ENCODE data around the gene NKX2-2.

The NKX2-2 gene

DNA sequence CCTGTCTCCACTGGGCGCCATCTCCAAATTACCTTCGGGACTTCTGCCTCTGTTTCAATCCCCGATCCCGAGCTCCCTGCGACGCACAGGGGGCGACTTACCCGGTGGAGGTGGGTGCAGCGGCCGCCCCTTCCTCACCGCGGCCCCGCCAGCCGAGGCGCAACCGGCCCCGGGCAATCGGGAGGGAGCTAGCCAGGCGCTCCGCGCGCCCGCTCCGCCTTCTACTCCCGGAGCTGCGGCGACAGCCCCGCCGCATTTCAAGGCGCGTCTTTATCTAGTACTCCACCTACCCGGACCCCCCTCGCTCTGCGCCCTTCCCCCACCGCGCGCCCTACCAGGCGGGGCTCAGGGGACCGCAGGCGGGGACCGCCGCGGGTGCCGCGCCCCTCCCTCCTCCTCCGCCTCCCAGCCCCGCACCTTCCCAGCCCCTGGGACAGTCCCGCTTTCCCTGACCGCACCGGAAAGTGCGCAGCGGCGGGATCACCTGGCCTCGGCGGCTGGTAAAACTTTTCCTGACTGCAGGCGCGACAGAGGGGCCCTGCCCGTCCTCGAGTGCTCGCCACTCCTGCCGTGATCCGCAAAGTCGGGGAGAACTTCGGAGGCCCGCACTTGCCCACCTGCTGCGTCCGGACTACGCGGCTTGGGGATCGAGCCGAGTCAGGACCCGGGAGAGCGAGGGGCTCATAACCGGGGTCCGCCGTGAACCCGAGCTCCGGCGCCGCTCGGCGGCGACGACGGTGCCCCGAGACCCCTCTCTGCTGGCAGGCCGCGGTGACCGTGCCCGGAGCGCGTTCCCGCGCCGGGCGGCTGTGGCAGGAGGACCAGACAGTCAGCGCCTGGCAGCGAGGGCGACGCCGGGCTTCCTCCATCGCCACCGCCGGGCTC lies 8.0 kb upstream of the NKX2-2 start:
- peak in 1 of 2 donors; percentile 0 for DNase-seq

- DNase-seq = peak; percentile 13 to 50
Observed at GRCh38 chr20:21520702-21521595, 7.1 kb upstream of the NKX2-2 start.

- no peak for DNase-seq
Observed at GRCh38 chr20:21519136-21519584, 5.3 kb upstream of the NKX2-2 start.

- no peak for DNase-seq
Observed at GRCh38 chr20:21518292-21518991, 4.6 kb upstream of the NKX2-2 start.

DNA sequence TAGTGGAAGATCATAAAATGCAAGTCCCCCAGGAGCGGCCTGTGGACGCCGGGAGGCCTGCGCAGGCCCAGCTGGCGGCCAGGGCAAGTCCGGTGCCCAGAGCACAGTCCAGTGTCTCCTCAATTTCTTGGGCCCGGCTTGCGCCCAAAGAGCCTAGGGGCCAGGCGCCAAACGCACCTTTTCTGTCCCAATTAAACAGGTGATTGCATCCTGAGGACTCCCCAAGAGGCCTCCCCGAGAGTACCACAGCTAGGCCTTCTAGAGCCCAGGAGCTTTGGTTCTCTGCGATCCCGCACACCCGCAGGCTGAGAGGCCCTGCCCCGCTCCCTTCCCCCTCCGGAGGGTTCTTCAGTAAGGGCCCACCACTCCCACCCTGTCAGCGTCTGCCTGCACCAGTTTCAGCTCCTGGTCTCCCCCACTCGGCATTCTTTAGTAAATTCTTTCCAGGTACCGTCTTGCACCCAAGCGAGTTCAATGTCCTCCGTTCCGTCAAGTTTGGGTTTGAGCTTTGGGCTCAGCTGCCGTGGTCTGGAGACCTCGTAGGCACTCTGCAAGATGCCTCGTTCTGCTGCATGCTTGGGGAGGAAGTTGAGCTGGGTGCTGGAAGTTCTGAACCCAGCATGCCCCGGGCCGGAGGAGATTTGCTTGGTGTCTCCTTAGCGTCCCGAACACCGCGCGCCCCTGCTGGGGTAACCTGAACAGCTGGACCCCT lies 3.9 kb upstream of the NKX2-2 start:
- no peak for DNase-seq

DNA sequence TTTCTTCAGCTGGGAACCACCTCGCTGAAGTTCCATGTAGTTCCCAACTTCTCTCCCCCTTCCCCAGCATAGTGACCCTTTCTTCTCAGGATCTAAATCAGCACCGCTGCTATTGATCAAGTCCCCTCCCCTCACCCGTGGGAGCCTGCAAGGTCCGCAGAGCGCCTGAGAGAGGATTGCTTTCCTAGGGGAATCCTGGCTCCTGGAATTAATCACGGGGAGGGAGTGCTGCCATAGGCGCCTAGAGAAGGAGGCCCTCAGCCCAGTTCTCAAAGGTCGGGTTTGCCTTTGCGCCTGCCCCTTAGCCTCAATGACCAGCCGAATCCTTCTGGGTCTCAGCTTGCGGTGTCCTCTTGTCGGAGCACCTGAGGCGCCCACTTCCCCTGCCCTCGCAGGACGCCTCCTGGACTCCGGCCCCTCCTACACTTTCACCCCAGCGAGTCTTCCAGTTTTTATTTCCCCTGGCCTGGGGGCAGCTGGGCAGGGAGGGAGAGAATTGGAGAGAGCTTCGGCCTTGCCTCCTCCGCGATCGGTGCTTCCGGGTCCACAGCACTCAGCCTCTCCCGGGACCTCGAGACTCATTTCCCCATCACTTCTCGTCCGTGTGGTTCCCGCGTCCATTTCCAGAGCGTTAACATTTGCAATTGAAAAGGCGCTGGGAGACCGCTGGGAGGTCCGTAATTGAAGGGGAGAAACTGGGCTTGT lies 3.1 kb upstream of the NKX2-2 start:
- no peak for DNase-seq

GRCh38 chr20:21516180-21516567 lies 2.3 kb upstream of the NKX2-2 start:
- DNase-seq = no peak

- DNase-seq = peak; percentile 16 to 35
Observed at GRCh38 chr20:21515300-21516179, 1.7 kb upstream of the NKX2-2 start.

GRCh38 chr20:21514553-21515251 lies 838 bp upstream of the NKX2-2 start:
- DNase-seq = peak; percentile 24 to 30

- DNase-seq = peak in 1 of 2 donors; percentile 11
Observed at GRCh38 chr20:21513181-21513663, 642 bp downstream of the NKX2-2 start.

DNA sequence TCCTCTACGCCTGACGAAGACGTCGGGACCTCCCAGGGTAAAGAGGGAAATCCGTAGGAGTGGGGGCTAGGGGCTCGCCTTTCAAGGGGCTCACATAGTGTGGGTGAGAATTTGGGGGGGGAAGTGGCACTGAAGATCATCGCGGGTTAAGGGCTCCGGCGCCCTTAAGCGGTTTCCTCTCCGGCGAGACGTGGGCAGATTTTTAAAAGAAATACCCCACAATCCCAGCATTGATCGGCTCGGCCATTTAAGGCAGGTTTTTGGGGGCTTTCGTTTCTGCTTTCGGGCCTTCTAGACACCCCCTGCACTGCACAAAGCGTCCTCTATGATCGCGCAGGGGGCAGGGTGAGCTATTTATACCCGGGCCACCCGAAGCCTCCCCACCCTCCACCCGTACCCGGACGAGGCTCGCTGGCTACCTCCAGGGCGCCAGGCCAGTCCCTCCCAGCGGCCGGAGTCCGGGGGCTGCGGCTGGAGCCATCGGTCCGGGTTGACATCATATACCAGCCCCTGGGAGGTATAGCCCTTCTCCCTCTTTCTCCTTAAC lies 1.2 kb downstream of the NKX2-2 start:
- DNase-seq = peak in 1 of 2 donors; percentile 37

GRCh38 chr20:21511850-21512633 lies 1.8 kb downstream of the NKX2-2 start:
- peak; percentile 22 to 58 for DNase-seq

DNA sequence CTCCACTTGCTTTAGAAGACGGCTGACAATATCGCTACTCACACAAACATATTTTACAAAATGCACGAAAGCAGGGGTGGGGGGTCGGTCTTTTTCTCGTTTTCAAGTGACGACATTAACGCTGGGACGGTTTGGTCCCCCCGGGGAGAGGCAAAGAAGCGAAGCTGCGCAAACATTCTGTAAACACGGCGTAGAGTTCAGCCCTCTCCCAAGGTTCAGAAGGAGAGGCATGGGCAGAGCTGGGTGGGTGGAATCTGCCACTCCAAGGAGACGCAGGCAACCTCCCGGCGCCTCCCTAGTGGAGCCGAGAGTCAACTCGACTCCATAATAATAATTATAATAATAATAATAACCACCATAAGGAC lies 2.4 kb downstream of the NKX2-2 start:
- peak in 1 of 2 donors; percentile 58 for DNase-seq

GRCh38 chr20:21510414-21511384 lies 3.2 kb downstream of the NKX2-2 start:
- DNase-seq = peak; percentile 12 to 24

DNA sequence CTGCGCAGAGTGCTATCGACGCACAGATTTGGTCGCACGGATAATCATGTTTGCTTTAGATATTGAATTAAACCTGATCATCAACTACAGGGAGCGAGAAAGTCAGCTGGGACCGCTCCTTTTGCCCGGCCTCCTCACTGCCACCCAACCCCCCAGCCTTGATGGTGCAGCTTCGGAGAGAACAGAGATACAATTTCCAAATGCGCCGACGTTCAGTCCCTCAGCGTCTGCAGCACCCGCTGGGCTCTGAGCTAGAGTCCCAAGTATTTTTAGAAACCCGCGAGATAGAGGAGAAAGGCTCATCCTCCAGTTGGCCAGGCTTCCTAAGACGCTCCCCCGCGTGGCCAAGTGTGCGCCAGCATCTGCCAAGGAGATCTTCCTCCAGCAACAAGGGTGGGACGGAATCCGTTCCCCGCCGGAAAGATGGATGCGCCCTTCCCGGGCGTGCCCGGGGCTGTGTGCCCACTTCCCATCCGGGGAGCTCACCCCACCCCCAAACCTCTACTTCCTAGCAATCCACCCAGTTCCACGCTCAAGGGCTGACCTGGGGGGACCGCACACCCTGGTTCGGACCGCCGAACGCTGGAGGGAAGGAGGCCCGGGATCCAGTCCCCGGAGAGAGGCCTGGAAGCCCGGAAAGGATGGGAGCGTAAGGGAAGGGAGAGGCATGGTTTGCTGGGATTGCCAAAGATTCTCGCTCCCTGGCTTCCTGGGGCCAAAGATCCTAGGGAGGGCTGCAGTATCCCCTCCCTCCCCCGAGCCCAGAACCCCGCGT lies 4.1 kb downstream of the NKX2-2 start:
- peak; percentile 9 to 45 for DNase-seq

DNA sequence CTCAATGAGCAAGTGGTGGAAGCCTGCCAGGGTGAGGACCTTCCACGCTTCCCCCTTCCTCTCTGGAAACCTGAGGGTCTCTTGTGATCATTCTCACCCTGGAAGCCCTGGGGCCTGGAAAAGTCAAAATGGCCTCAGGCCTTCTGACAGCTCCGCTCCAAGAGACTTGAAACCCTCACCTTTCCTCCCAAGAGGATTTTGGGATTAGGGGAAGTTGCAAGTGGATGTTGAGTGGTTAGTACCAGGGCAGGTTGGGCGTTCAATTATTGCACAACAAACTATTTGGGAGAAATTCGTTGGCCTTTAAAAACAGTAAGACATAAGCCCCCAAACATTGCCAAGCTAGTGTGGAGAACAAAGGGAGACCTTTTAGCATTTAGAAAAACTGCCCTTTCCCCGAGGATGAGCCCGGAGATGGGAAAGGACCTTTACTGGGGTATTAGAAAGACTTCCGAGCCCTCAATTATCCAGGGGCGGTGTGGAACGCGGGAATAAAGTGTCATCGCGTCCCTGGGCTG lies 4.7 kb downstream of the NKX2-2 start:
- no peak for DNase-seq

Measured in hippocampal formation (tissue), 2 donors.